GM18909 (cell line): ENCODE measurements around the gene EFCAB7.

Source experiments
- ATAC-seq: cut with Tn5 transposase; IDR thresholded peaks from one replicate; pipeline ENCODE4 v1.9.1; 2021; ENCODE audit warnings: mild to moderate bottlenecking; ENCODE audit not compliant: unreplicated experiment, poor library complexity

Gene EFCAB7

DNA sequence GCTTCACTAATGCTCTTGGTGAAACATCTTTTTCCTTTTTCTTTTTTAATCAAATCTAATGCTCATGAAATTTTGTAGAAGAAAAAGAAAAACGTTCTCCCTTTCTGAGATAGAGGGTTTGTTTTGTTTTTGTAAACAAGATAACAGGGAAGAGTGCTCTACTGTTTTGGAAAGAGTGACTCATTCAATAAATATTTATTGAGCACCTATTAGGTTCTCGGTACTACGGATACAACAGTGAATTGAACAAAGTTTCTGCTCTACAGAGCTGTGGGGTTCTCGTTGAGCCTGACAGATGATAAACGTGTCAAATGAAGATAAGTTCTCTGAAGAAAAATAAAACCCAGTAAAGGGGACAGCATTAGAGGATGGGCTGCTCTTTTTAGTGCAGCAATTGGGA, 76.9 kb downstream of the EFCAB7 start:
- no peak for ATAC-seq

DNA sequence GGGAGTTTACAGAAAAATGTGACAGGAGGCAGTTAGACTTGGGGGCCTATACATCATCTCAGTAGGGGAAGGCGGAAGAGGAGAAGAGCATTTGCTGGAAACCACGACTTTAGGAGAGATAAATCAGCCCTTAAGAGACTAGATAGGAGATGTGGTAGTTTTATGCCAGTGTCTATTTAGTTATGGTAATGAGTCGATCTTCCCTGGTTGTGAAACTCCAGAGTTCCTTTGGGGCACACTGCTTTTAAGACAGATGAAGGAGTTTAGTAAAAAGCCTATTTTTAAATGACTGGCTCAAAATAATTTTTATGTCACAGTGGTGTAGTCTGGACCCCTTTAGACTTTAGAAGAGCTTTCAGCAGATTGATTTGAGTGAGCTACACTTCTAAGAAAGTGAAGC, 77.7 kb downstream of the EFCAB7 start:
- ATAC-seq = no peak

DNA sequence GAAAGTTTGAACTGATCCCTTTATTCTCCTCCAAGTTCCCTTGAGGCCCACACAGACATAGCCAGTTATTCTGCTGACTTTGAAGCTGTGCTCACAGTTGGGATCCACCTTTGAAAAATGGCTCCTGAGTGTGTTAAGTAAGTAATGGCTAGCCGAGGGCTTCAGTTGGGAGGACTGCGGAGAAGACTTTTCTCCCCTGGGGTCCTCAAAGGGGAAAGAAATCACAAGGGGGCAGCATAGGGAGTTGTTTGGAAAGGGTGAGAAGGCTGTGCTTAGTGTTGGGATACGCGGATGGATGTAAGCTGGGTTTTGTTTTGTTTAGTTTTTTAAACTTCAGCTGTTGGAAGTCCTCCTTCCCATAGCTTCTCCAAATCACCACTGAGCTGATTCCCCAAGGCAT, 78.1 kb downstream of the EFCAB7 start:
- no peak for ATAC-seq

DNA sequence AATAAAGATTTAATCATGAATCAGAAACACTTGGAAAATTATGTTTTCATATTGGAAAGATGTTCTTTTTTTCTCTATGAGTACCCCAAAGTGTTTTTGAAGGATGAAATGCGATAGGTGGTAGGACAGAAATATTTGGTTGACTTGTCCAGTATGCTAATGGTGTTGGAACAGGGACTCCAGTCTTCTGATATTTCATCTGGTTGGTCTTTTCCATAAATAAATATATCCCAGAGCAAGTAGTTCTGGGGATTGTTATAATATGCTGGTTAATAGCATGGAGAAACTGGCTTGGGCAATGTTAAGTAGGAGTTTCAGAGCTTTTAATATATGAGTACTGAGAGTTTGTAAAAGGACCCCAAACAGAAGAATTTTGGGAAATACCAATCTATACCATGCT, 78.6 kb downstream of the EFCAB7 start:
- ATAC-seq = no peak

DNA sequence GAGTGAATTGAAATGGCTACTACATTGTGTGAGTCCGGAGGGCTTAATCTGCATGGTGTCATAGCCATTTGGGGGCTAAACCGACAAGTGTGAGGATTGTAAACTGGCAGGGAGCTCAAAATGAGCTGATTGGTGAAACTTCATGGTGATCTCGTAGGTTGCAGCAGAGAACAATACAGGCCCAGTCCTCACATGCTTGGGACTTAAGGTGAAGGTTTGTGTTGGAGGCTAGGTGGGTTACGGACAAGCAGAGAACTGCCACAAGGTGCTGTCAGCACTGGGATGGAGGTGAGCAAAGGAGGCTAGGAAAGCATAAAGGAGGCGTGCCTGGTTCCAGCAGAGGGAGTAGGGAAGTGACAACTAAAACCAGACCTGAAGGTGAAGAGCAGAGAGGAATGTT, 79.3 kb downstream of the EFCAB7 start:
- ATAC-seq = no peak

DNA sequence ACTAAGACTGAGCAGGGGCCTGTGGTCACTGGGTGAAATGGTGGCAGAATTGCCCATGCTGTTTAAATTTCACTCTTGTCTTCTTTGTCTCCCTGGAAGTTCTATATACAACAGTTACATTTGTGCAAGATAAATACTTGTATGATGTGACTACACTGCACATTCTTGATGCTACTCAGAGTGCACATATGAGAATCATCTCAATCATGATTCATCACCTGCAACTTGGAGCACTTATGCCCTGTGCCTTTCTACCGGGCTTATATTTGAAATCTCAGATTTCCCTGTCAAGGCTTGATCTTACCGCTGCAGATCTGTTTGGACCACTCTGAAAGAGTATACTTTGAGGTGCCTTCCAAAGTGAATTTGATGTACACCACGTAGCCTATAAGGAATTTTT, 80.5 kb downstream of the EFCAB7 start:
- no peak for ATAC-seq

DNA sequence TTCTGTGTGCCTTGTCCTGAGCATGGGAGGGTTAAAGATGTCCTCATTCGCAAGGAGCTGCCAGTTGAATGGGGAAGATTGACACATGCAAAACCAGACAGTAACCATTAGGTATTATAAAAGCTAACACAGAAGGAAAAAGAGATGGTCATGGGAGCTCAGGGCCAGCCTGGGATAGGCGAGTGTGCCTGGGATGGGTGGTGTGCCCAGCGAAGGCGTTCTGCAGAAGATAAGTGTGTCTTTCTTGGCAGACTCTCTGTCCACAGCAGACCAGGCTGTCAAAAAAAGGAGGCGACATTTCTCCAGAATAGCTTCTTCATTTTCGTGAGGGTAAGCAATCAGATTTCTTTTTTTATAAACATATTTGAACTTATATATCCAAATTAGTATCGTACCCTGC, 84.0 kb downstream of the EFCAB7 start:
- ATAC-seq = no peak

DNA sequence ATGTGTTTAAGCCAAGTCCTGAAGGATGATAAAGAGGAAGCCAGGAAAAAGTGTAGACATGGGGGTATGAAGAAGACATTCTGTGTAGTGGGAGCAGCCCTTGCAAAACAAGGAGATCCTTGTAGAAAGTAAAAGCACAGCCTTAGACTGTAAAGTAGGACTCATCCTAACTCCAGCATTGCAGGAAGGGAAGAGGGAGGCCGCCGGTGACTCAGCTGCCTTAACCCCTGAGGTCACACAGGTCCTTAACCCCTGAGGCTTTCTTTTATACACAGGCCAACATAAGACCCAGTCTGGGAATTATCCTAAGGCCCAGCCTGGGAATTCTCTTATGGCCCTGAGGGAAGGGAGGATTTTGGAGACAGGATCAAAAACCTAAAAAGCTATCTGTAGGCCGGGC, 87.9 kb downstream of the EFCAB7 start:
- ATAC-seq = no peak

DNA sequence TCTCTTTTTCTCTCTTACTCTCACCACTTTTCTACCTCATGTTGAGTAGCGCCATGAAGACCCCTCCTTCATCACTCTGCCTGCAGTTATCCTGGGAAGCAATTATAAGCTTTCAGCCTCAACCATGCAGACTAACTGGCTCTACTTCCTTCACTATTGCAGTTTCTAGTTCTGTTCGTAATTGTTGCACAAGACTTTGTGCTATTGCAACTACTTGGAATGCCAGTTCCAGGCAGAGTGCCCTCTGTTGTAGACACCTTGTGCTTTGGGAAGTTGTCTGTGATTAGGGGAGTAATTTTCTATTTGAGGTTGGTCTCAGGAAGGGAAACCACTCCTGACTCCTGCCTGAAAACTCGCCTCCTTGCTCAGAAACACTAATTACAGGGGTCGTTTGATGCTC, 89.2 kb downstream of the EFCAB7 start:
- ATAC-seq = no peak

DNA sequence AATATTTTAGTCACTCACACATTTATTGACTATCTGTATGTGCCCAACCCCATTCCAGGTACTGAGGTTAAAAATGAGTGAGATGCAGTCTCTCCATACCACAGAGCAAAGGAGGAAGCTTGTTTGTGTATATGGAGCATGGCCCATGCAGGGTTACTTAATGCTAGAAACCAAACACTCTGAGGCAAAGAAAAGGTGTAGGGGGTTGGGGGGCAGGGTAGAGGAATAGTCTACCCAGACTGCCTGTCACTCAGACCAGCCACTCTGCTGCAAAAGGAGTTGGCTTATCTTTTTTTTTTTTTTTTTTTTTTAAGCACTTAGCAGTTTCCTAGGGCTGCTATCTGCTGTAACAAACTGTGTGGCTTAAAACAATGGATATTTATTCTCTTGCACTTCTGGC, 89.6 kb downstream of the EFCAB7 start:
- ATAC-seq = no peak

DNA sequence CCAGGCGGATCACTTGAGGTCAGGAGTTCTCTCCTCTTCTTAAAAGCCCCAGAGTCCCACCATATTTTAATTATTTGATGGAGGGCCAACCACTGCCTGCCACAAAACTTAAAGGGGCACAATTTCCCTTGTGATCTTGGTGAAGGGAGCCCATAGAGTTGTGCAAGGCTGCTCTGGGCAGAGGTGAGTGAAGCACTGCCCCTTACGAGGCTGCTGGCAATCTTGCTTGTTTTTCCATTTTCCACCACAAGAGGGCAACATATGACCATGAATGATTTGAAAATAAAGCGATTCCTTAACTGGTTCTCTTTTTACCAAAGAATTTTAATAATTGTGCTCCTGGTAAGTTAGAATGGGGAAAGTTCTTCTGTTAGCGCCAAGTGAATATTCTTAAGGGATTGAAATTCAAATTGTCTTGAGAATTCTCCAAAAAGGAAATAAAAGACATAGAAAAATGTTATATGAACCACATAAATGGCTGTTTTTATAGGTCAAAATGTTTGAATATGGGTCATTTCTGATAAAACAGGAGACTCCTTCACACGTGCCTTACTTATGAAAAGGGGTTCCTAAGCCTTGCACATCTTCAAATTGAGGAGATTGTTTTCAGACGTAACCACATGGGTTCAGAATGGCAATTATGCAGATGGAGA, 92.6 kb downstream of the EFCAB7 start:
- ATAC-seq = peak; percentile 61

DNA sequence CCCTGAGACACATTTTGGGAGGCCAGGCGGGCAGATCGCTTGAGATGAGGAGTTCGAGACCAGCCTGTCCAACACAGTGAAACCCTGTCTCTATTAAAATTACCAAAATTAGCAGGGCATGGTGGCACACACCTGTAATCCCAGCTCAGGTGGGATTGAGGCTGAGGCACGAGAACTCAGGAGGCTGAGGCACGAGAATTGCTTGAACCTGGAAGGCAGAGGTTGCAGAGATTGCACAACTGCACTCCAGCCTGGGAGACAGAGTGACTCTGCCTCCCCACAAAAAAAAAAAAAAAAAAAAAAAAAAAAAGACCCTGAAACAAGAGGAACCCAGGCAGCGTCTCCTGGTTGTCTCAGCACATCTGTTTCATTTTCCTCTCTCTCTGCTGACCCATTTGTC, 94.1 kb downstream of the EFCAB7 start:
- no peak for ATAC-seq

DNA sequence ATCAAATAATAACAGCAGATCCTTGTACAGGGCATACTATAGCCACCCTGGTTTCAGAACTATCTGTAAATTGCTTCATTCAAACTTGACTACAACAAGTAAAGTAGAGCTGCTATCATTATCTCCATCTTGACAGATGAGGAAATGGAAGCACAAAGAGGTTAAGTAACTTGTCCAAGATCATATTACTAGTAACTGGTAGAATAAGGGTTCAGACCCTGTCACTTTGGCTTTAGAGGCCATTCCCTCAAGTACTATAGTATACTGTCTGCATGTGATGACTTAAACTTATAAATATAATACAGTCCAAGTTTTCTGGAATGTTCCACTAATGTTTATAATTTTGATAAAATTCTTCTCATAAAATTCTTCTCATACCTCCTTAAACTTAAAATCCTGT, 94.7 kb downstream of the EFCAB7 start:
- ATAC-seq = no peak

DNA sequence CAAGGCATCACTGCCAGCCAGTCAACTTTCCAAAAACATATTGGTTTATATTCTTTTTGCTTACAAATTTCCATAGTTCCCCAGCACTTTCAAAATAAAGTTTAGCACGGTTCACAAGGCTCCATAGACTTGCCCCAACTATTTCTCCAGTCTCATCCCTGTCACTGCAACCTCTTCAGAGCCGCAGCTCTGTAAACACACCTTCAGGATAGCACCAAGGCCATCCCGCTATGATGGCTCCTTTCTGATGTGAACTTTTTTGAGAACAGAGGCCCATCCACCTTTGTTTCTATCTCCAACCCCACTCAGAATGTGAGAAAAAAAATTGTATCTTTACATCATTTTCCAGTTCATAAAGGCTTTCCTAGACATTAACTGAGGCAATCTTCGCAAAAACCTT, 96.2 kb downstream of the EFCAB7 start:
- no peak for ATAC-seq

DNA sequence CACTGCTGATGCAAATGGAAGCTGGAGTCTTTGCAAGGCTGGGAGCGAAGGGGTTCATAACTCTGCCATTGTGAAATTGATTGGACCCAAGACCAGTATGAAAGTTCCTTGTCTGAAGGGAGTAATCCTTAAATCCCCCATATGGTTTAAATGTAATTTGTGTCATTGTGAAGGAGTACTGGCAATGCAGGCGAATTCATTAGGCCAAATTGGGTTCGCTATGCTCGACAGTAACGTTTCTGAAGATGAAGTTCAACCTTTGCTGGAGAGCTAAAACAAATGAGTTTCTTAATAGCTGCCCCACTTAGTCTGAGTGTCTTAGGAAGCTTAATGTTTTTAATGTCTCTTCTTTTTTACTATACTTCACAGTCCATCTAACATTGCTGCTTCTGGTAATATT, 97.3 kb downstream of the EFCAB7 start:
- no peak for ATAC-seq

DNA sequence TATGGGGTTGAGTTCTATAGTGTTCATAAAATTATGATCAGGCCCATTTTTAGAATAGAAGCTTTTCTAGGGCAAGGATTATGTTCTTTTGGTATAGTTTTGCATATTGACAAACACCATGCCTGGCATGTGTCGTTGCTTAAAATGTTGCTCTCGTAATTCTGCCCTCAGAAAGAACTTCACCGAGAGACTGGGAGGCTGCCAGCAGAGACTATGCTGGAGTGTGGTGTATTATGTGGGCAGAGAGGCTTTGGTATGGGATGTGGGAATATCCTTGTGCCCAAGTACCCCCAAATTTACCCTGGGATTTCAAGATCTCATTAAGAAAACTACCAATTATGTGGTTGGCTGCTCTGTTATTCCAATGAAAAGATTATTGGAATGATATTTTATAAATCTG, 97.8 kb downstream of the EFCAB7 start:
- no peak for ATAC-seq

DNA sequence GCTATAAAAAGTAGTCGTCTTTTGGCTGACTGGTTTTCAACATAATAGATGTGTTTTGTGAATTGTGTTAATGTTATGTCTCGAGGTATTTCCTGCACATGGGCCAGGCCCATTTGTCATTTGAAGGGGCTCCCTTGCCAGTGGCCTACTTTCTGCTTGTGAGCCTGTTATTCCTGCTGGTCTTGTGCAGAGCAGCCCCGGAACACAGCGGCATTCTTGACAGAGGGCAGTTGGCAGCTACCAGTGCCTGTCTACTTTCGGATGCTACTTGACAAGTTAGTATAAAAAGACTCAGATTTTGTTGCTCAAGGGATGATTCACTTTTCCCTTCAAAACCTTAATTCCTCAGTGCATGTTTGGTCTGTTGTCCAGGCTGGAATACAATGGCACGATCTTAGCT, 98.4 kb downstream of the EFCAB7 start:
- no peak for ATAC-seq
